Measurements from ENCODE around the gene C19orf12. TPM values are rescaled to one million over a fixed set of nuclear protein-coding genes. Genes with fewer than 3 reads are reported as not detected.

The C19orf12 gene
- total and polyA plus RNA-seq, 2 experiments from 2014 or later: 11.4 to 17.2 TPM

DNA sequence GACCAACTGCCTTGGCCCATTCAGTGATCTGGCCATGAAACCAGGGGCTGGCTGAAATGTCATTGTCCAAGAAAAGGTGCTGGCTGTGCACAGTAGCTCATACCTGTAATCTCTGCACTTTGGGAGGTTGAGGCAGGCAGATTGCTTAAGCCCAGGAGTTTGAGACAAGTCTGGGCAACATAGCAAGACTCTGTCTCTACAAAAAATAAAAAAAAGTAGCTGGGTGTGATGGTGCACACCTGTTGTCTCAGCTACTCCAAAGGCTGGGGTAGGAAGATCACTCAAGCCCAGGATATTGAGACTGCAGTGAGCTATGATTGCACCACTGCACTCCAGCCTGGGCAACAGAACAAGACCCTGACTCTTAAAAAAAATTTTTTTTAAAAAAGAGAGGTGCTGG is 28.6 kb upstream of the C19orf12 start (continued):
- TF ChIP-seq, protein P1, sequence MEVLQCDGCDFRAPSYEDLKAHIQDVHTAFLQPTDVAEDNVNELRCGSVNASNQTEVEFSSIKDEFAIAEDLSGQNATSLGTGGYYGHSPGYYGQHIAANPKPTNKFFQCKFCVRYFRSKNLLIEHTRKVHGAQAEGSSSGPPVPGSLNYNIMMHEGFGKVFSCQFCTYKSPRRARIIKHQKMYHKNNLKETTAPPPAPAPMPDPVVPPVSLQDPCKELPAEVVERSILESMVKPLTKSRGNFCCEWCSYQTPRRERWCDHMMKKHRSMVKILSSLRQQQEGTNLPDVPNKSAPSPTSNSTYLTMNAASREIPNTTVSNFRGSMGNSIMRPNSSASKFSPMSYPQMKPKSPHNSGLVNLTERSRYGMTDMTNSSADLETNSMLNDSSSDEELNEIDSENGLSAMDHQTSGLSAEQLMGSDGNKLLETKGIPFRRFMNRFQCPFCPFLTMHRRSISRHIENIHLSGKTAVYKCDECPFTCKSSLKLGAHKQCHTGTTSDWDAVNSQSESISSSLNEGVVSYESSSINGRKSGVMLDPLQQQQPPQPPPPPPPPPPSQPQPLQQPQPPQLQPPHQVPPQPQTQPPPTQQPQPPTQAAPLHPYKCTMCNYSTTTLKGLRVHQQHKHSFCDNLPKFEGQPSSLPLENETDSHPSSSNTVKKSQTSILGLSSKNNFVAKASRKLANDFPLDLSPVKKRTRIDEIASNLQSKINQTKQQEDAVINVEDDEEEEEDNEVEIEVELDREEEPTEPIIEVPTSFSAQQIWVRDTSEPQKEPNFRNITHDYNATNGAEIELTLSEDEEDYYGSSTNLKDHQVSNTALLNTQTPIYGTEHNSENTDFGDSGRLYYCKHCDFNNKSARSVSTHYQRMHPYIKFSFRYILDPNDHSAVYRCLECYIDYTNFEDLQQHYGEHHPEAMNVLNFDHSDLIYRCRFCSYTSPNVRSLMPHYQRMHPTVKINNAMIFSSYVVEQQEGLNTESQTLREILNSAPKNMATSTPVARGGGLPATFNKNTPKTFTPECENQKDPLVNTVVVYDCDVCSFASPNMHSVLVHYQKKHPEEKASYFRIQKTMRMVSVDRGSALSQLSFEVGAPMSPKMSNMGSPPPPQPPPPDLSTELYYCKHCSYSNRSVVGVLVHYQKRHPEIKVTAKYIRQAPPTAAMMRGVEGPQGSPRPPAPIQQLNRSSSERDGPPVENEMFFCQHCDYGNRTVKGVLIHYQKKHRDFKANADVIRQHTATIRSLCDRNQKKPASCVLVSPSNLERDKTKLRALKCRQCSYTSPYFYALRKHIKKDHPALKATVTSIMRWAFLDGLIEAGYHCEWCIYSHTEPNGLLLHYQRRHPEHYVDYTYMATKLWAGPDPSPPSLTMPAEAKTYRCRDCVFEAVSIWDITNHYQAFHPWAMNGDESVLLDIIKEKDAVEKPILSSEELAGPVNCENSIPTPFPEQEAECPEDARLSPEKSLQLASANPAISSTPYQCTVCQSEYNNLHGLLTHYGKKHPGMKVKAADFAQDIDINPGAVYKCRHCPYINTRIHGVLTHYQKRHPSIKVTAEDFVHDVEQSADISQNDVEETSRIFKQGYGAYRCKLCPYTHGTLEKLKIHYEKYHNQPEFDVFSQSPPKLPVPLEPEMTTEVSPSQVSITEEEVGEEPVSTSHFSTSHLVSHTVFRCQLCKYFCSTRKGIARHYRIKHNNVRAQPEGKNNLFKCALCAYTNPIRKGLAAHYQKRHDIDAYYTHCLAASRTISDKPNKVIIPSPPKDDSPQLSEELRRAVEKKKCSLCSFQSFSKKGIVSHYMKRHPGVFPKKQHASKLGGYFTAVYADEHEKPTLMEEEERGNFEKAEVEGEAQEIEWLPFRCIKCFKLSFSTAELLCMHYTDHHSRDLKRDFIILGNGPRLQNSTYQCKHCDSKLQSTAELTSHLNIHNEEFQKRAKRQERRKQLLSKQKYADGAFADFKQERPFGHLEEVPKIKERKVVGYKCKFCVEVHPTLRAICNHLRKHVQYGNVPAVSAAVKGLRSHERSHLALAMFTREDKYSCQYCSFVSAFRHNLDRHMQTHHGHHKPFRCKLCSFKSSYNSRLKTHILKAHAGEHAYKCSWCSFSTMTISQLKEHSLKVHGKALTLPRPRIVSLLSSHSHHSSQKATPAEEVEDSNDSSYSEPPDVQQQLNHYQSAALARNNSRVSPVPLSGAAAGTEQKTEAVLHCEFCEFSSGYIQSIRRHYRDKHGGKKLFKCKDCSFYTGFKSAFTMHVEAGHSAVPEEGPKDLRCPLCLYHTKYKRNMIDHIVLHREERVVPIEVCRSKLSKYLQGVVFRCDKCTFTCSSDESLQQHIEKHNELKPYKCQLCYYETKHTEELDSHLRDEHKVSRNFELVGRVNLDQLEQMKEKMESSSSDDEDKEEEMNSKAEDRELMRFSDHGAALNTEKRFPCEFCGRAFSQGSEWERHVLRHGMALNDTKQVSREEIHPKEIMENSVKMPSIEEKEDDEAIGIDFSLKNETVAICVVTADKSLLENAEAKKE (CRISPR knock-in tag; IDR thresholded peaks at IDR 0.05): no peak
- TF ChIP-seq, protein P2, sequence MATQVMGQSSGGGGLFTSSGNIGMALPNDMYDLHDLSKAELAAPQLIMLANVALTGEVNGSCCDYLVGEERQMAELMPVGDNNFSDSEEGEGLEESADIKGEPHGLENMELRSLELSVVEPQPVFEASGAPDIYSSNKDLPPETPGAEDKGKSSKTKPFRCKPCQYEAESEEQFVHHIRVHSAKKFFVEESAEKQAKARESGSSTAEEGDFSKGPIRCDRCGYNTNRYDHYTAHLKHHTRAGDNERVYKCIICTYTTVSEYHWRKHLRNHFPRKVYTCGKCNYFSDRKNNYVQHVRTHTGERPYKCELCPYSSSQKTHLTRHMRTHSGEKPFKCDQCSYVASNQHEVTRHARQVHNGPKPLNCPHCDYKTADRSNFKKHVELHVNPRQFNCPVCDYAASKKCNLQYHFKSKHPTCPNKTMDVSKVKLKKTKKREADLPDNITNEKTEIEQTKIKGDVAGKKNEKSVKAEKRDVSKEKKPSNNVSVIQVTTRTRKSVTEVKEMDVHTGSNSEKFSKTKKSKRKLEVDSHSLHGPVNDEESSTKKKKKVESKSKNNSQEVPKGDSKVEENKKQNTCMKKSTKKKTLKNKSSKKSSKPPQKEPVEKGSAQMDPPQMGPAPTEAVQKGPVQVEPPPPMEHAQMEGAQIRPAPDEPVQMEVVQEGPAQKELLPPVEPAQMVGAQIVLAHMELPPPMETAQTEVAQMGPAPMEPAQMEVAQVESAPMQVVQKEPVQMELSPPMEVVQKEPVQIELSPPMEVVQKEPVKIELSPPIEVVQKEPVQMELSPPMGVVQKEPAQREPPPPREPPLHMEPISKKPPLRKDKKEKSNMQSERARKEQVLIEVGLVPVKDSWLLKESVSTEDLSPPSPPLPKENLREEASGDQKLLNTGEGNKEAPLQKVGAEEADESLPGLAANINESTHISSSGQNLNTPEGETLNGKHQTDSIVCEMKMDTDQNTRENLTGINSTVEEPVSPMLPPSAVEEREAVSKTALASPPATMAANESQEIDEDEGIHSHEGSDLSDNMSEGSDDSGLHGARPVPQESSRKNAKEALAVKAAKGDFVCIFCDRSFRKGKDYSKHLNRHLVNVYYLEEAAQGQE (IDR thresholded peaks at IDR 0.05; ENCODE audit: unreplicated experiment): no peak
- TF ChIP-seq EZH2 (IDR thresholded peaks at IDR 0.05; ENCODE audit: low read depth, unreplicated experiment): no peak

DNA sequence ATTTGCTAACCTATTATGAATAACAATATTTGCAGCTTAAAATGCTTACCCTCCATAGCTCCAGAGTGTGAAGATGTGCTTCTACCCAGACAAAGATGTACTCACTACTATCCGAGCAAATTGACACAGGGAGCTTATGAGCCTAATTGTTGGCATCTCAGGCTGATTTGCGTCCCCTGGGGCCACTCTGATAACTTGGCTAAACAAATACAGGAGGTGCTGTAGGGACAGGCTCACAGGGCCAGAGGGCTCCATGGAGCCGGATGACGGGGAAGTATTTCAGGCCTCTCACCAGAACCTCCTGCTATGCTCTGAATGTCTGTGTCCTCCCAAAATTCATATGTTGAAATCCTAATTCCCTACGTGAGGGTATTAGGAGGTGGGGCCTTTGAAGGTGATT is 26.7 kb upstream of the C19orf12 start:
- no peak for ATAC-seq
- no peaks in the 10 kb centered on the region for H3K36me3 ChIP-seq (ENCODE audit: insufficient read depth)
- no peak for TF ChIP-seq ZNF331 (CRISPR knock-in tag; IDR thresholded peaks at IDR 0.05; ENCODE audit: low read depth)
- TF ChIP-seq ZNF114 (CRISPR knock-in tag; IDR thresholded peaks at IDR 0.05): no peak
- no peak for TF ChIP-seq JUNB (IDR thresholded peaks at IDR 0.05; ENCODE audit: unreplicated experiment)
- TF ChIP-seq, protein P3, sequence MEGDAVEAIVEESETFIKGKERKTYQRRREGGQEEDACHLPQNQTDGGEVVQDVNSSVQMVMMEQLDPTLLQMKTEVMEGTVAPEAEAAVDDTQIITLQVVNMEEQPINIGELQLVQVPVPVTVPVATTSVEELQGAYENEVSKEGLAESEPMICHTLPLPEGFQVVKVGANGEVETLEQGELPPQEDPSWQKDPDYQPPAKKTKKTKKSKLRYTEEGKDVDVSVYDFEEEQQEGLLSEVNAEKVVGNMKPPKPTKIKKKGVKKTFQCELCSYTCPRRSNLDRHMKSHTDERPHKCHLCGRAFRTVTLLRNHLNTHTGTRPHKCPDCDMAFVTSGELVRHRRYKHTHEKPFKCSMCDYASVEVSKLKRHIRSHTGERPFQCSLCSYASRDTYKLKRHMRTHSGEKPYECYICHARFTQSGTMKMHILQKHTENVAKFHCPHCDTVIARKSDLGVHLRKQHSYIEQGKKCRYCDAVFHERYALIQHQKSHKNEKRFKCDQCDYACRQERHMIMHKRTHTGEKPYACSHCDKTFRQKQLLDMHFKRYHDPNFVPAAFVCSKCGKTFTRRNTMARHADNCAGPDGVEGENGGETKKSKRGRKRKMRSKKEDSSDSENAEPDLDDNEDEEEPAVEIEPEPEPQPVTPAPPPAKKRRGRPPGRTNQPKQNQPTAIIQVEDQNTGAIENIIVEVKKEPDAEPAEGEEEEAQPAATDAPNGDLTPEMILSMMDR (conservative IDR thresholded peaks at IDR 0.05; ENCODE audit: low read depth in 2 of 2): no peak
- TF ChIP-seq POLR2AphosphoS5 (IDR thresholded peaks at IDR 0.05; ENCODE audit: low read depth): no peak
- TF ChIP-seq, protein P4, sequence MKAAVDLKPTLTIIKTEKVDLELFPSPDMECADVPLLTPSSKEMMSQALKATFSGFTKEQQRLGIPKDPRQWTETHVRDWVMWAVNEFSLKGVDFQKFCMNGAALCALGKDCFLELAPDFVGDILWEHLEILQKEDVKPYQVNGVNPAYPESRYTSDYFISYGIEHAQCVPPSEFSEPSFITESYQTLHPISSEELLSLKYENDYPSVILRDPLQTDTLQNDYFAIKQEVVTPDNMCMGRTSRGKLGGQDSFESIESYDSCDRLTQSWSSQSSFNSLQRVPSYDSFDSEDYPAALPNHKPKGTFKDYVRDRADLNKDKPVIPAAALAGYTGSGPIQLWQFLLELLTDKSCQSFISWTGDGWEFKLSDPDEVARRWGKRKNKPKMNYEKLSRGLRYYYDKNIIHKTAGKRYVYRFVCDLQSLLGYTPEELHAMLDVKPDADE (IDR thresholded peaks at IDR 0.05): no peak
- no peak for TF ChIP-seq NANOG (IDR thresholded peaks at IDR 0.05; ENCODE audit: borderline replicate concordance)

More for the DNA sequence above, 26.7 kb upstream of the C19orf12 start:
- no peak overlapping the region for H3K4me3 ChIP-seq
- Mint-ChIP-seq H3K4me3 (no peak overlapping the region), H3K27me3 (ENCODE audit: insufficient read depth, low read depth, poor library complexity) (peaks cover 6% of the 10 kb centered on the region), H3K27ac (no peak overlapping the region), H3K9me3 (no peaks in the 10 kb centered on the region), H3K4me1 (no peaks in the 10 kb centered on the region), H3K36me3 (ENCODE audit: low read depth) (no peaks in the 10 kb centered on the region)
- DNase-seq (ENCODE audit: low spot score): no peak
- no peaks in the 10 kb centered on the region for H3K4me1 ChIP-seq (ENCODE audit: insufficient read depth)
- no peaks in the 10 kb centered on the region for H3K27me3 ChIP-seq (ENCODE audit: insufficient read depth)
- H3K9me2 ChIP-seq (ENCODE audit: insufficient read depth): no peaks in the 10 kb centered on the region
- H3K27ac ChIP-seq (ENCODE audit: low read depth): no peak overlapping the region
- no peak overlapping the region for H2AFZ ChIP-seq
- H3K4me2 ChIP-seq: no peak overlapping the region
- no peaks in the 10 kb centered on the region for H4K20me1 ChIP-seq (replicated peaks; ENCODE audit: insufficient read depth)
- H3K79me2 ChIP-seq (replicated peaks; ENCODE audit: insufficient read depth): no peaks in the 10 kb centered on the region
- H3F3A ChIP-seq (replicated peaks; ENCODE audit: low read depth): no peaks in the 10 kb centered on the region
